Kidney (tissue), 14 donors: ENCODE measurements around the gene OTX1. TPM values are rescaled to one million over a fixed set of nuclear protein-coding genes. Genes with fewer than 3 reads are reported as not detected.

ENCODE experiments used
- DNase-seq, 5 donors: peaks; one replicate each; pipeline ENCODE4 v3.0.0-alpha.2; 2013 to 2020
- FAIRE-seq: peaks from 2 replicates; lab custom pipeline; 2012; peaks lifted over from hg19 to GRCh38; lab: Jason Lieb, UNC
- H3K27ac ChIP-seq, 2 donors: one replicate each; pipeline ENCODE4 v1.7.0; 2013; ENCODE audit warnings: low read depth in 2 of 2, low read length in 2 of 2, inconsistent platforms in 1 of 2
- H3K27me3 ChIP-seq: one replicate; pipeline ENCODE4 v1.7.1; 2013; ENCODE audit warnings: low read length, inconsistent platforms; ENCODE audit not compliant: control insufficient read depth, insufficient read depth
- H3K36me3 ChIP-seq, 3 donors: one replicate each; pipeline versions ENCODE4 v1.7.0 to v1.7.1; 2013; ENCODE audit warnings: low read length in 3 of 3, control low read depth in 1 of 3, inconsistent platforms in 1 of 3; ENCODE audit not compliant: insufficient read depth in 3 of 3, control insufficient read depth in 2 of 3
- H3K4me1 ChIP-seq, 3 donors: one replicate each; pipeline versions ENCODE4 v1.7.0 to v1.7.1; 2013; ENCODE audit warnings: low read length in 3 of 3, inconsistent platforms in 1 of 3, low read depth in 1 of 3; ENCODE audit not compliant: control insufficient read depth in 2 of 3, insufficient read depth in 2 of 3
- H3K4me3 ChIP-seq, 3 donors: one replicate each; pipeline versions ENCODE4 v1.7.0 to v1.8.1; 2013; ENCODE audit warnings: low read length in 3 of 3, control low read depth in 1 of 3, inconsistent platforms in 1 of 3
- H3K9ac ChIP-seq, 3 donors: one replicate each; pipeline versions ENCODE4 v1.7.0 to v1.7.1; 2013; ENCODE audit warnings: low read length in 3 of 3, control low read depth in 1 of 3, inconsistent platforms in 1 of 3
- H3K9me3 ChIP-seq, 3 donors: one replicate each; pipeline versions ENCODE4 v1.7.0 to v1.7.1; 2013; ENCODE audit warnings: low read length in 3 of 3, control low read depth in 1 of 3, inconsistent platforms in 1 of 3; ENCODE audit not compliant: control insufficient read depth in 2 of 3, insufficient read depth in 1 of 3
- intact Hi-C: fragments of 100-400 bp; cut with DNase I; formaldehyde crosslinking; loops from one replicate; pipeline ENCODE4 v1.11.1; 2022
- polyA plus RNA-seq: library from polyadenylated mRNA; stranded (reverse); fragments of 350-450 nt; fragmentation: Illumina TruSeq; extraction: RNeasy Lipid Tissue Mini Kit (QIAGEN cat#74804); gene quantifications from one replicate; pipeline ENCODE4 v1.2.3, GENCODE V29; 2014; ENCODE audit warnings: low read depth, low replicate concordance; ENCODE audit not compliant: insufficient read depth
- total RNA-seq: library from RNA; stranded (reverse); fragmentation: NEBNext Ultra II Directional; extraction: Animal tissue kit (Norgen Biotek cat#: 25700); gene quantifications from one replicate; pipeline ENCODE4 v1.2.1, GENCODE V29; 2021
- TF ChIP-seq, protein P1 (sequence below): IDR thresholded peaks from 3 replicates; pipeline ENCODE4 v1.5.1; 2012; ENCODE audit warnings: mild to moderate bottlenecking, moderate library complexity, borderline replicate concordance; ENCODE audit not compliant: insufficient read depth; ENCODE audit errors: extremely low read depth
- donor health status: control.
- donor health status: control.
- donor health status: control.
- donor health status: control.
- donor health status: control.
- donor health status: DM: yes; HTN: yes; CAD: no.
- donor health status: Normal renal cell carcinoma (clear cell type).

Gene OTX1
- total and polyA plus RNA-seq, 2 donors from 2014 or later = not detected

DNA sequence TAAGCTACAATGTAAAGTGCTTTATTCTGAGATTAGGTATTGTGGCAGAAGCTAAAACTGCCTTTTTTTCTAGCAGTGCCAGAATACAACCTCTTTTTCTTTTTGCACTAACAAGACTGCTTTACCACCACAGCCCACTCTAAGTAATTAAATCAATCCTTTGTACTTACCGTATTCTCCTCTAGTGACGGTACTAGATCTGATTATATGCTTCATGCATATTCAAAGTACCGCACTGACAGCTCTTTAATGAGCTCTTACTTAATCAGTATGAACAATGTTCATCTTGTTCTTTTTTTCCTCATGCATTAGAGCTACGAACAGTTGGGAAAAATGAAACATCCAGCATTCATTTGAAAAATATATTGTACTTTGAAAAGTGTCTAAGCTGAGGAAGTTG lies 16.1 kb upstream of the OTX1 start:
- Histone ChIP-seq H3K4me3 (no peak overlapping the region), H3K9ac (no peak overlapping the region), H3K9me3 (no peaks in the 10 kb centered on the region), H3K27me3 (no peaks in the 10 kb centered on the region), H3K4me1 (no peaks in the 10 kb centered on the region), H3K36me3 (no peaks in the 10 kb centered on the region), H3K27ac (no peak overlapping the region)
- FAIRE-seq (no peak), DNase-seq (no peak)
- intact Hi-C loops = no loop called here
- TF ChIP-seq, protein P1, sequence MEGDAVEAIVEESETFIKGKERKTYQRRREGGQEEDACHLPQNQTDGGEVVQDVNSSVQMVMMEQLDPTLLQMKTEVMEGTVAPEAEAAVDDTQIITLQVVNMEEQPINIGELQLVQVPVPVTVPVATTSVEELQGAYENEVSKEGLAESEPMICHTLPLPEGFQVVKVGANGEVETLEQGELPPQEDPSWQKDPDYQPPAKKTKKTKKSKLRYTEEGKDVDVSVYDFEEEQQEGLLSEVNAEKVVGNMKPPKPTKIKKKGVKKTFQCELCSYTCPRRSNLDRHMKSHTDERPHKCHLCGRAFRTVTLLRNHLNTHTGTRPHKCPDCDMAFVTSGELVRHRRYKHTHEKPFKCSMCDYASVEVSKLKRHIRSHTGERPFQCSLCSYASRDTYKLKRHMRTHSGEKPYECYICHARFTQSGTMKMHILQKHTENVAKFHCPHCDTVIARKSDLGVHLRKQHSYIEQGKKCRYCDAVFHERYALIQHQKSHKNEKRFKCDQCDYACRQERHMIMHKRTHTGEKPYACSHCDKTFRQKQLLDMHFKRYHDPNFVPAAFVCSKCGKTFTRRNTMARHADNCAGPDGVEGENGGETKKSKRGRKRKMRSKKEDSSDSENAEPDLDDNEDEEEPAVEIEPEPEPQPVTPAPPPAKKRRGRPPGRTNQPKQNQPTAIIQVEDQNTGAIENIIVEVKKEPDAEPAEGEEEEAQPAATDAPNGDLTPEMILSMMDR = no peak

DNA sequence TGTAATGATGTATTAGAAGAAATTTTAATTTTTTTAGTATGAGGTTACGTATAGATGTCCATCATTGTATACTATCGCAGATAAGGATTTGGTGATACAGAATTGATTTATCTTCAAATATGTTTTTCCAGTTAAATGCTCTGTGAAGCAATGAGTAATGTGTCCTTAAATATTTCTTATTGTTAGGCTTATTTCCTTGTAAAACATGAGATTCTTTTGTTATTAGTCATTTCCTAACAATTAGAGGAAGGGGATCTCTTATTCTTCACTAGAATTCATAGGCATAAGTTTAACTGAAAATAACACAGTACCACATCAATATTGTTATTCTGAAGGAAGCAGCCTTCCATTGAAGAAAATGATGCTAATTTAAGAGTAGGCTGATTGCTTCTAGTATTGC lies 15.5 kb upstream of the OTX1 start:
- Histone ChIP-seq H3K27ac (no peak overlapping the region), H3K36me3 (no peaks in the 10 kb centered on the region), H3K27me3 (no peaks in the 10 kb centered on the region), H3K9ac (no peak overlapping the region), H3K4me3 (no peak overlapping the region), H3K9me3 (no peaks in the 10 kb centered on the region), H3K4me1 (no peaks in the 10 kb centered on the region)
- FAIRE-seq (no peak), DNase-seq (no peak)
- TF ChIP-seq, protein P1 = no peak
- intact Hi-C loops = no loop called here

DNA sequence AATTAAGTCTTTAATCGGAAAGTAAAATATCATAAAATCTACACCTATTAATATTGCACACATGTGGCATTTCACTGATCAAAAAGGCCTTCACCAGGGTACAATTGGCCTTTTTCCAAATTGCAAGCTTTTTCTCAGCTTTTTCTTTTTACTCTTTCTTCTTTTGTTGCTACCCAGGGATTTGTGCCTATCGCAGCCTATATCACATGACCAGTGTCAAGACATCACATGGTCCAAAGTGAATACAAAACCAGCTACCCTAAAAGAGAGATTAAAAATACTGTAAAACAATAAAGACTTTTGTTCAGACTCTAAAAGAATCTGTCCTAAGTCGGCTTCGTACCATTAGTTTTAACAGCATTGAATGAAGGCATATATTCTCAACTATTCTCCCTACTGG lies 15.0 kb upstream of the OTX1 start:
- TF ChIP-seq, protein P1 = no peak
- Histone ChIP-seq H3K4me3 (no peak overlapping the region), H3K36me3 (no peaks in the 10 kb centered on the region), H3K4me1 (no peaks in the 10 kb centered on the region), H3K9me3 (no peaks in the 10 kb centered on the region), H3K27me3 (no peaks in the 10 kb centered on the region), H3K27ac (no peak overlapping the region), H3K9ac (no peak overlapping the region)
- DNase-seq (no peak), FAIRE-seq (no peak)
- intact Hi-C loops = no loop called here

DNA sequence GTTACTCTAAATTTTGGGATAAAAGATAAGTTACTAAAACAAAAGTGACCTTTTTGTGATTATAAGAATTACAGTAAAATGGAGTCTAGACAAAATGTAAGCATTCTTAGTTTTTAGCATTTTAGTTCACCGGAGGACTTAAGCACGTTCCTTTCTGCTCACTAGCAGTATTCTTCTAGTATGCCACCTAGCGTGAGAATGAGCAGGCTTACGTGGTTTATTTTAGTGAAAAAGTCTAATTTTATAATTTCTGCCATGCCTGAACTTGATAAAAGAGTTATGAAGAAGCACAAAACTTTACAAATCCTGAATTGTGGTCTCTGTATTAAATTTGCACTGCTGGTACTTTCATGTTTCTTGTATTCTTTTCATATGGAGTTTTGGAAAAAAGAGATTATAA lies 12.6 kb upstream of the OTX1 start:
- H3K36me3 ChIP-seq = no peaks in the 10 kb centered on the region
- H3K27ac ChIP-seq = no peak overlapping the region
- no peak overlapping the region for H3K4me3 ChIP-seq
- no peak overlapping the region for H3K9ac ChIP-seq
- no peaks in the 10 kb centered on the region for H3K4me1 ChIP-seq
- no peaks in the 10 kb centered on the region for H3K27me3 ChIP-seq
- FAIRE-seq (no peak), DNase-seq (no peak)
- TF ChIP-seq, protein P1 = no peak
- no peaks in the 10 kb centered on the region for H3K9me3 ChIP-seq
- intact Hi-C loops = no loop called here
